HG03135 (cell line): Measurements from ENCODE around the gene SLN.

ENCODE experiments used
- ATAC-seq: cut with Tn5 transposase; IDR thresholded peaks from one replicate; pipeline ENCODE4 v1.9.1; 2021; ENCODE audit warnings: mild to moderate bottlenecking, moderate library complexity; ENCODE audit not compliant: unreplicated experiment

Gene SLN

DNA sequence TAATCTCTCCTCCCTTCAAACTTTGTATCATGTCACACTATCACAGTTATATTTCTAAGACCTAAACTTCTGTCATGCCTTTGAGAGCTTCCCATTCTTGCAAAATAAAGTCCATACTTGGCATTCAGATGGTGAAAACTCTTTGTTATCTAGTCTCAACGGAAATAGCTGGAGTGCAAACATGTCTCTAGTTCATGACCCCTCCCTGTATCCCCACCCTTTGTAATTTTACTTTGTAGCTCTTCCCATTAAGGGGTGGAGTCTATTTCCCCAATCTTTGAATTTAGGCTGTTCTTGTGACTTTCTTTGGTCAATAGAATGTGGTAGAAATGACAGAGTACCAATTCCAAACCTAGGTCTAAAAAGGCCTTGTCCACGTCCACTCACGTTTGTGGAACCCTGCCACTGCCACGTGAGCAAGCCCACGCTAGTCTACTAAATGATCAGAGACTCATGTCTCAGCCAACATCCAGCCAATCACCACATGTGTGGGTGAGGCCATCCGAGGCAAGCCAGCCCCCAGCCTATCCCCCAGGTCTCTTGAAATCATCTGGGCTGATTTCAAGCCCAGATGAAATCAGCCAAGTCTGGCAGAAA lies 23.4 kb downstream of the SLN start:
- ATAC-seq: no peak

GRCh38 chr11:107683807-107684206 lies 28.0 kb downstream of the SLN start:
- ATAC-seq: no peak

DNA sequence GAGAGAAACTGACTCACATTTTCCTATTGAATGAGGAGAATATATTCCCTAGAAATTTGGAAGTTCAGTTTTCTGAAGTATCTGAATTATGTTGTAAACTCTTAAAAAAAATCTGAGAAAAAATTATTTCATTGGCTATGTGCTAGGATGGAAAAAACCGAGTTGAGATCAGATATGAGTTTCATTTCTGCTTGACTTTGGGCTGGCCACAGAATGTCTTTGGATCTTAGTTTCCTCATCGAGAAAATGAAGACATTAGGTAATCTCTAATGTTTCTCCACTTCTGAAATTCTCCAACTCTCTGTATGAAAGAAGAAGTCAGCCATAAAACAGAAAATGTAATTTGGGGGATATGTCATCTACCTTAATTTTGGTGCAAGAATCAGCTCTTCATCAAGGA lies 28.8 kb downstream of the SLN start:
- ATAC-seq: no peak

DNA sequence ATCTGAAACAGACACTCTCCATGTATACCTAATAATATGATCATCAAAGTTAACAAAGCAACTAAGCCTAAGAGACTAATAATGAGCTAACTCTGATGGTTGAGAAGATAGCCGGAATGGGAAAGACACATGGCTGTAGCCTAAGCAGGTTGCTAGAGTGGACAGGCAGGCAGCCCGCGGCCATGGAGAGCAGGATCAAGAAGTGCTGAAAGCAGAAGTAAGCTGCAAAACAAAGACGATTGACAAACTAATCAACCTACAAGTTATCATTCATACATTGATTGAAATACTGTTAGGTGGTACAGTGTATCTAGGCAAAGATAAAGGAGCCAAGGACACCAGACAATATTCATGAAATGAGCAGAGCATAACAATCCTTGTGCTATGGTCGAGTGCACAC lies 29.3 kb downstream of the SLN start:
- ATAC-seq: no peak

DNA sequence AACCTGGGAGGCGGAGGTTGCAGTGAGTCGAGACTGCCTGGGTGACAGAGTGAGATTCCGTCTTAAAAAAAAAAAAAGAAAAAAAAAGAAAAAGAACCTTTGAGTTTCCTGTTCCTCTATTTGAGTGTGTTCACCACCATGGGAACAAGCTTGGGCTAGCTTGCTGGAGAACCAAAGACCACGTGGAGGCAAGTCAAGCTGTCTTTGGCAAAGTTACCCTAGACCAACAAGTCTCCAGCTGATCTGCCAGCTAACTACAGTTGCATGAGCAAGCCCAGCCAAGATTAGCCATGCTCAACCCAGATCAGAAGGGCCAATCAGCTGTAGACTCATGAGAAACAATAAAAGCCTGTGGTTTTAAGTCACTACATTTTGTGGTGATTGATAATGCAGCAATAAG lies 29.7 kb downstream of the SLN start:
- no peak for ATAC-seq

DNA sequence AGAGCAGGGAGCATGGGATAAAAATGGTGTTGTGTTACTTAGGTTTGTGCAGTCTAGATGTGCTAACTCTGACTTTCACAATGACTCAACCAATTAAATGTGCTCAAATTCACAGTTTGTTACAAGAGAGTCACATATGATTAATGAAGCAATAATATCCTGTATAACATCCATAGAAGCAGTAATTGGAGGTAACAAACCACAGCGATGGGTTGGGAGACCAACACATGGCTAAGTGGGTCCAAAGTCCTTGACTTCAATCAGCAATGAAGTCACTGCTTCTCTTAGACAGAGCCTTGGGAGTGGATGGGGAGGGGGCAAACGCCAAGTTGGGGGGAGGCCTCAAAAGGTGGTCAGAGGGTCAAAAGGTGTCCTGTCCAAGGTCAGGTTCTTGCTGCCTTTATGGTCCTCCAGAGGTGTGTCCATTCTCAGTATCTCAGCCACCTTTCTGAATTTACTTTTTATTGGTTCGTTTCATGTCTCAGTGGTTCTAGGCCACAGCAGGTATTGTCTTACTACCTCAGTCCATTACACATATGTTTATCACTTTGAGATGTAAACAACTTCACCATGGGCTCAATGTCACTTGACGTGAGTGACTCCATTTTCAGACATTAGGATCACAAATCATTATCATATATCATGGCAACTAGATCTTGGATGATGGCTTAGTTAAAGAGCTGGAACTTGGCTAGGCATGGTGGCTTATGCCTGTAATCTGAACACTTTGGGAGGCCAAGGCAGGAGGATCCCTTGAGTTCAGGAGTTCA lies 32.4 kb downstream of the SLN start:
- ATAC-seq: no peak

GRCh38 chr11:107678632-107678971 lies 33.3 kb downstream of the SLN start:
- ATAC-seq: no peak

GRCh38 chr11:107677924-107678631 lies 33.8 kb downstream of the SLN start:
- no peak for ATAC-seq

DNA sequence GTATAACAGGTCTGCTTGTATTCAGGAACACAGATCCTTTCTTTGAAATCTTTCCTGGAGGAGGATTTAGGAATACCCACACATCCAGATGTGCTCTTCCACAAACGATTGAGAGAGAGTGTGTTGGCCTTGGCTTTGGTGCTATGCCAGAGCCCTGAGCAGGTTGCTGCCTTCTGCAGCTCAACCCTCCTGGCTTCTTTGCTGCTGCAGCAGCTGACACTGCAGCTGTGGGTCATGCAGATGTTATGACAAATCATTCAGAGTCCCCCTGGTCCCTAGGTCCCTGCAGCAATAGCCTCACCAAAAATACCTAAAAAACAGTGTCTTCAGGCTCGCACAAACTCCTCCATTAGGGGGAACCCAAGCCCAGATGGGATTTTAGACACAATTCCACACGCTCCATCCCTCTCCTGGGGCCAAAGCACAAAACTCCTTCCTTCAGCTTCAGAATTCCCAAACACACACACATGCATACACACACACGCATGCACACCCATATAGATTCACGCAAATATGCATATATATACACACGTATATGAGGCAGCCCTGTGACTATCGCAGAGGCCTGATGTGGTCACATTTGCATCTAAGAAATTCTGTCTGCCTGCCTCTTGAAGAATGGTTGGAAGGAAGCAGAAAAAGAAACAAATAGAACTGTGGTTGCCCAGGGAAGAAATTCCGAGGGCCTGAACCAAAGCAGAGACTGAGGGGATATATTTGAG lies 35.4 kb downstream of the SLN start:
- no peak for ATAC-seq

DNA sequence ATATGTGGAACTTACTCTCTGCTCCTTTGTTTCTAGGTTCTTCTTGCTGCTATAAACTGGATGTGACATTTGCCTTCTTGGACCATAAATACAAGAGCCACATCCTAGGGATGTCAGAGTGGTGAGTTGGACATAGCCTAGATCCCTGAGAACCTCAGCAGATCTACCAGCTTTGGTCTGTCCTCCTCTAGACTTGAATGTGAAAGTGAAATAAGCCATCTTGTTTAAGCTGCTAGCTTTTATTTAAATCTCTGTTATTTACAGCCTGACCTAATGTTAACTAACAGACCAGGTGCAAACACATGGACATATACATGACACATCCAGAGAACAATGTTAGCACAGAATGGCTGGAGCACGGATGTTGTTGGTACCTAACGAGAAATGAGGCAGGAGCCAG lies 36.0 kb downstream of the SLN start:
- ATAC-seq: no peak

- no peak for ATAC-seq
Observed at GRCh38 chr11:107669893-107670601, 41.8 kb downstream of the SLN start.

DNA sequence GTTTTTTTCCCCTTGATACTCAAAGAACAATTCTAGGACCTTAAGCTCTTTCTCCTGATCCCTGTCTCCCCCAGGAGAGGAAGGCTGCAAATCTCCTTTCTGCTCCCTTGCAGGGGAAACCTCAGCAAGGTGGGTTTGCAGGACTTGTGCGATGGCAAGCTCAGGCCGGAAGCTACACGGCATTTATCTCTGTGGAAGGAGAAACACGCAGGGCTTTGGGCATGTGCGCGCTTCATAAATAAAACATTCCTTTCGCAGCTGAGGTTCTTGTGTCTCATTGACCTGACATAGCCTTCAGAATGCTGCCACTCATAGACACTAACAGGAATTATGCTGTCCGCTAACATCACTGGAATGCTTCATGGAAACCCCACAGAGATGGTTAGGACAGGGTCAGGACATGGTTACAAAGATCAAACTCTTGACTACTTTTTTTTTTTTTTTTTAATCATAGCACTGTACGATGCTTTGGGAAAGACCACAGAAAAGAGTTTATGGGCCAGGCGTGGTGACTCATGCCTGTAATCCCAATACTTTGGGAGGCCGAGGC lies 42.6 kb downstream of the SLN start:
- ATAC-seq: no peak

DNA sequence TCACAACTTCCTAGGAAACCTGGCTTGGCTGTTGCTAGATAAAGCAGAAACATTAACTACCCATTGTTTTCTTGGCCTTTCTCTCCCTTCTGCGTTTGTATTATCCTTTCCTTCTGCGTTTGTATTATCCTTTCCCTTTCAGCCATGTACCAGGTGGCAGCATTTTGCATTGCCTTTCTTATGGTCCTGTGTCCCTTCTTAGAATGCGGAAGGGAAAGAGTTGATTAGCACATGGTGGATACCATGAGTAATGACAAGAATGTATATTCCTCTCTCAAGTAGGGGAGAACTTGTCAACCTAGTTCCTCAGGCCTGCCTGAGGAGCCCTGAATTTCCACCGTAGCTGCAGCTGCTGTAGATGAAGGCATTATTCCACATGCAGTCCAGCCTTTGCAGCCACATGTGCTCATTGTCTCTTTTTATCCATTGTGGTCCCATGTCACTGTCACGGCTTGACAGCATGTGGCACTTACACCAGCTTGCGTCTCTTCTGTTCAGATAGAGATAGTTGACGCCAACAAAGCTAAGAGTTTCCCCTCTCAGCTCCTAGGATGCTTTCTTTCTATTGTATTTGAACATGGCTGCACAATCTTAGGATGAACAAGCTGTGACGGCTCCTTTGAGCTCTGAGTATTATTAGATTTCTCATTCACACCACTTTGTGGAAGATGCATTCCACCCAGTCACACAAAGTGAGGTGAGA lies 44.8 kb downstream of the SLN start:
- no peak for ATAC-seq

DNA sequence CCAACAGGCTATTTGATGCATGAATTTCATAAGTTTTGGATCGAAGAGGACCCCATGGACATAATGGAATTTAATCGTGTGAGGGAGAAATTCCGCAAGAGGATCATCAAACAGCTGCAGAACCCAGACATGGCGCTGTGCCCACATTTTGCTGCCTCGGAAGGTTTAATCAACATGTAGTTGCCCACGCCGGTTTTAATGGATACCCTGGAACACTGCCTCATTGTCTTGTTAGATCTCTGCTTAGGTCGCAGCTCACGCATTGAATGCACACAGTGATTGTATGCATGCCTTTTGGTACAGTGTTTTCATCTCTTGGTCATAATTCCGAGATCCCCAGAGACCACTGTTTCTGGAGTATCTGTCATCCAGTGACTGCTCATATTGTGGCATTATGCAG lies 46.8 kb downstream of the SLN start:
- no peak for ATAC-seq

DNA sequence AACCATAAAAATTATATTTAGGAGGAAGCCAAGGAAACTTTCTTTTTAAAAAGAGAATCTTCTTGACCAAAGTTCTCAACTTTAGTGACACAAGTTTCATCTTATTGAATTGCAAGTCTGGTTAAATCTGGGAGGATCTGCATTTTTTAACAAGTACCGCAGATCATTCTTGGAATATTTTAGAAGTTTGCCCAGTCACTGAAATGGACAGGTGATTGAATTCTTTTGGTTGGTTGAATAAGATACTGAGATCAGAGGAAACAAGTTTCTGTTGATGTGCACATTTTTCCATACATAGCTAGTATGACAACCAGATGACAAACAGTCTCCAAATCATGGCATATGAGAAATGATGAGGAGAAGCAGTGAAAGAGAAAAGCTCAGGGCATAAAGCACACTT lies 50.2 kb downstream of the SLN start:
- no peak for ATAC-seq

DNA sequence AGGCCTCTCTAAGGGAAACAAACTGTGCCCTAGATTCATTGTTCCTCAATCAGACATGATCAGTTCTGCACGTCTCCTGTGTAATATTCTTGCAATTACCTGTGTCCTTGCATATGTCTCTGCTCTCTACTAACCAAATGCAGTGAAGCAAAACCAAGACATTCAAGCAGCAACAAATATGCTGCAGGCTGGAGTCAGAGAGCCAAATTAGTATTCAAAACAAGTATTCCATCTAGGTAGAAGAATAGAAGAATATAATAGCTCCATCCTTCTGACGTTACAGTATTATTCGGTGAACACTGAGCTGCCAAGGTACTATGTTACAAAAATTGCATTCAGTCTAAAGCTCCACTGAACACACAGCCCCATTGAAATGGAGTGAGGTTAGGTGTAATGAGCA lies 51.8 kb downstream of the SLN start:
- ATAC-seq: no peak

DNA sequence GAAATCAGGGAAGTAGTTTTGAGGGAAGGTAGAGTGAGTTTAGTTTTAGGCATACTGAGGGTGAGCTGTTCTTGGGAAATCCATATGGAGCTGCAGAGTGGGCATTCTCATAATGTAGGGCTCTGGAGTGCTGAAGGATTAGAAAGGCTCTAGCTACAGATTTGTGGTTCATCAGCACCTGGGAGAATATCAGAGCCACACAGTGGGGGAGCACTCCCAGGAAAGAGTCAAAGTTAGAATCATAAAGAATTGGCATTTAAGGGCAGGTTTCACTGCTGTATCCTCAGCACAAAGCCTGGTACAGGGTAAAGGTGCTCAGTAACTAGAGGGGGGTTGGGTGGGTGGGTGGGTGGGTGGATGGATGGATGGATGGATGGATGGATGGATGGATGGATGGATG lies 52.5 kb downstream of the SLN start:
- ATAC-seq: no peak
